Stimulated activated CD4-positive, alpha-beta T cell treated with anti-CD3 and anti-CD28 coated beads, Interleukin-4, amount 100 ng/mL, for 24 hours (primary cell): ENCODE measurements around the gene CCR7.

Experiments used
- DNase-seq: peaks from one replicate; pipeline ENCODE4 v3.0.0-alpha.2; 2020

CCR7 gene

DNA sequence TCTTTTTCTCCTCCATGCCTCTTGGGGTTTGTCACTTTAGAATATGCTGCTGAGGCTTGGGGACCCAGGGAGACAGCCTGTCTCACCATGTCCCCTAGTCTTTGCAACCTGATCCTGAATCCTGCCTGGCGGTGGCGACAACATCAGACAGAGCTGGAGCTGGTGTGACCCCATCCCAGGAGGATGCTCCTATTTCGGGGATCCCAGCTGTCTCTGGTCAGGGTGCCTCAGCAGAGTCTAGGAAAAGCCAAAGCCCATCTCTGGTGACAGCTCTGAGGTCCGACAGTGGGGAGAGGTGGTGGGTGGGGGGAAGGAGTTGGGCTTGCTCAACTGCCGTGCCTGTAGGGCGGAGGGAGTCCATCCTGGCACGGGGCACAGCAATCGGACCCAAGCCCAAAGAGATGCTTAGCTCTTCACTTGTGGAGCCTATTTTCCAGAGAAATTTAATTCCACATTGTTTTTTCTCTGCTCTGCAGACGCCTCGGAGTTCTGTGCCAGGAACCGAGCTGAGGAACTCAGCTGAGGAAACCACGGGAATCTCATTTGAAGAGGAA, 53.5 kb downstream of the CCR7 start:
- DNase-seq = no peak

- no peak for DNase-seq
These were observed 54.1 kb downstream of the CCR7 start for GRCh38 chr17:40511136-40511535.

DNA sequence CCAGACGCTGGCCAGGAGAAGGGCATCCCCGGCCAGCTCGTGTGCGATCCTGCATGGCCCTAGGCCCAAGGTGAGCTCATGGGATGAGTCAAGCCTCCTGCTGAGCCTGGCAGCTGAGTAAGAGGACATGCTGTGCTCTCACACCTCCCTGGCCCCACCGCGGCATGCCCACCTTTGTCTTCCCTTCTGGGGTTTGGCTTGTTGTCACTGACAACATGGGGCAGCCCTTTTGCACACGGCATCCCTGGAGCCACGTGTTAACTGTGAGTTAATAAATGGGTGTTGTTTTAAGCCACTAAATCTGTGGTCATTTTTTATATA, 55.0 kb downstream of the CCR7 start:
- DNase-seq = no peak

GRCh38 chr17:40509626-40510327, 55.5 kb downstream of the CCR7 start:
- DNase-seq = no peak

DNA sequence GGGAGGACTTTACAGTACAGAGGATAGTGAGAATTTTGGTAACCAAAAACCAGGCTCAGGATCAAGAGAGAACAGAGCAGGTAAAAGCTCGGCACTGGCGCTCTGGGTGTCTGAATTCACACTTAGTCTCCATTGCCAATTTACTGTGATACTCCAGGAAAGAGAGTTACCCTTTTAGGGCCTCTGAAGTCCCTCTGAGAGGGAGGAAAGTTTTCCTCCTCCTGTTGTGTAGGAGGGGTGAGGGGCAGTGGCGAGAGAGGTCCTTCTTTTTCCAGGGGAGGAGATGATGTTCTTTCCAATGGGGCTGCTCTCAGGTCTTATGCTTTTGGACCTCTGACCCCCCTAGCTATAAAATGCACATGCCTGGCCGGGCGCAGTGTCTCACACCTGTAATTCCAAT, 58.5 kb downstream of the CCR7 start:
- DNase-seq = no peak
